ENCODE data around the gene GPS2.

The GPS2 gene

GRCh38 chr17:7281074-7281952 is 33.8 kb downstream of the GPS2 start, which contains the start of gene SLC2A4:
Gene SLC2A4 (plus strand): TSS chr17:7281718. CDS start chr17:7281935, 217 bp downstream.
- no peak within 1 kb of the TSS for H3K27ac ChIP-seq (ENCODE audit: low read depth, low read length)
- H3K9me3 ChIP-seq (ENCODE audit: control insufficient read depth, insufficient read depth, low read length): no peaks in the 10 kb centered on the region
- H3F3A ChIP-seq (ENCODE audit: control insufficient read depth, insufficient read depth): peaks cover 3% of the 10 kb centered on the region; the same call in 1 of the 2 replicates
- H3K36me3 ChIP-seq (ENCODE audit: control insufficient read depth, low read length): no peaks in the 10 kb centered on the region
- TF ChIP-seq, protein P1, sequence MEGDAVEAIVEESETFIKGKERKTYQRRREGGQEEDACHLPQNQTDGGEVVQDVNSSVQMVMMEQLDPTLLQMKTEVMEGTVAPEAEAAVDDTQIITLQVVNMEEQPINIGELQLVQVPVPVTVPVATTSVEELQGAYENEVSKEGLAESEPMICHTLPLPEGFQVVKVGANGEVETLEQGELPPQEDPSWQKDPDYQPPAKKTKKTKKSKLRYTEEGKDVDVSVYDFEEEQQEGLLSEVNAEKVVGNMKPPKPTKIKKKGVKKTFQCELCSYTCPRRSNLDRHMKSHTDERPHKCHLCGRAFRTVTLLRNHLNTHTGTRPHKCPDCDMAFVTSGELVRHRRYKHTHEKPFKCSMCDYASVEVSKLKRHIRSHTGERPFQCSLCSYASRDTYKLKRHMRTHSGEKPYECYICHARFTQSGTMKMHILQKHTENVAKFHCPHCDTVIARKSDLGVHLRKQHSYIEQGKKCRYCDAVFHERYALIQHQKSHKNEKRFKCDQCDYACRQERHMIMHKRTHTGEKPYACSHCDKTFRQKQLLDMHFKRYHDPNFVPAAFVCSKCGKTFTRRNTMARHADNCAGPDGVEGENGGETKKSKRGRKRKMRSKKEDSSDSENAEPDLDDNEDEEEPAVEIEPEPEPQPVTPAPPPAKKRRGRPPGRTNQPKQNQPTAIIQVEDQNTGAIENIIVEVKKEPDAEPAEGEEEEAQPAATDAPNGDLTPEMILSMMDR (IDR thresholded peaks at IDR 0.05; ENCODE audit: low read depth, low read length, poor library complexity, severe bottlenecking): no peak
- no peak for TF ChIP-seq EZH2phosphoT487 (IDR thresholded peaks at IDR 0.05; ENCODE audit: borderline replicate concordance, low read length)
- peak within 1 kb of the TSS; percentile 92 for H3K4me2 ChIP-seq (ENCODE audit: low read length)
- H3K4me1 ChIP-seq (ENCODE audit: control insufficient read depth, low read length): peaks cover 26% of the 10 kb centered on the region
- H3K27me3 ChIP-seq (ENCODE audit: control insufficient read depth, low read length): peaks cover 24% of the 10 kb centered on the region
- no peaks in the 10 kb centered on the region for H3K9me2 ChIP-seq (replicated peaks; ENCODE audit: control insufficient read depth, low read length)
- peak within 1 kb of the TSS; percentile 73 for H3K4me3 ChIP-seq (ENCODE audit: low read length)
- H4K20me1 ChIP-seq (ENCODE audit: control insufficient read depth, insufficient read depth, low read depth, low read length): no peaks in the 10 kb centered on the region
- H3K79me2 ChIP-seq (ENCODE audit: control insufficient read depth, low read length): no peaks in the 10 kb centered on the region

- H3K27me3 ChIP-seq (ENCODE audit: control insufficient read depth, low read length): peaks cover 19% of the 10 kb centered on the region
- H3K27ac ChIP-seq (ENCODE audit: low read depth, low read length): no peak overlapping the region
- no peaks in the 10 kb centered on the region for H3K9me3 ChIP-seq (ENCODE audit: control insufficient read depth, insufficient read depth, low read length)
- H3K4me2 ChIP-seq (ENCODE audit: low read length): peak overlapping the region; percentile 92
- H4K20me1 ChIP-seq (ENCODE audit: control insufficient read depth, insufficient read depth, low read depth, low read length): no peaks in the 10 kb centered on the region
- H3K36me3 ChIP-seq (ENCODE audit: control insufficient read depth, low read length): no peaks in the 10 kb centered on the region
- TF ChIP-seq, protein P1 (IDR thresholded peaks at IDR 0.05; ENCODE audit: low read depth, low read length, poor library complexity, severe bottlenecking): peak; percentile 93
- no peak for TF ChIP-seq EZH2phosphoT487 (IDR thresholded peaks at IDR 0.05; ENCODE audit: borderline replicate concordance, low read length)
- no peaks in the 10 kb centered on the region for H3K9me2 ChIP-seq (replicated peaks; ENCODE audit: control insufficient read depth, low read length)
- H3K4me3 ChIP-seq (ENCODE audit: low read length): peak overlapping the region; percentile 73
- peaks cover 26% of the 10 kb centered on the region for H3K4me1 ChIP-seq (ENCODE audit: control insufficient read depth, low read length)
- no peaks in the 10 kb centered on the region for H3K79me2 ChIP-seq (ENCODE audit: control insufficient read depth, low read length)
- H3F3A ChIP-seq (ENCODE audit: control insufficient read depth, insufficient read depth): peaks cover 3% of the 10 kb centered on the region; the same call in 1 of the 2 replicates
Measured at GRCh38 chr17:7280519-7281073, 34.6 kb downstream of the GPS2 start.

DNA sequence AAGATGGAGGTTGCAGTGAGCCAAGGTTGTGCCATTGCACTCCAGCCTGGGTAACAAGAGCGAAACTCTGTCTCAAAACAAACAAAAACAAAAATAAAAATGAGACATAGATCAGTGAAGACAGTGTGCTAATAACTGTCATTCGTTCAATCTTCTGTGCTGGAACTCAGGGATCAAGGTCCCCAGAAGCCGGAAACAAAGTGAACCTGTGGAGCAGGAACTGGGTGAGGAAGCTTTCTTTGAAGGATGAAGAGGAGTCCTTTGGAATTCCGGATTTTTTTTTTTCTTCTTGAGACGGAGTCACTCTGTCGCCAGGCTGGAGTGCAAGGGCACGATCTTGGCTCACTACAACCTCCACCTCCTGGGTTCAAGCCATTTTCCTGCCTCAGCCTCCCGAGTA is 35.7 kb downstream of the GPS2 start:
- Histone ChIP-seq H3K36me3 (ENCODE audit: control insufficient read depth, low read length) (no peaks in the 10 kb centered on the region), H3K9me3 (ENCODE audit: control insufficient read depth, insufficient read depth, low read length) (no peaks in the 10 kb centered on the region), H3F3A (ENCODE audit: control insufficient read depth, insufficient read depth) (peaks cover 3% of the 10 kb centered on the region; the same call in 1 of the 2 replicates), H4K20me1 (ENCODE audit: control insufficient read depth, insufficient read depth, low read depth, low read length) (no peaks in the 10 kb centered on the region), H3K9me2 (replicated peaks; ENCODE audit: control insufficient read depth, low read length) (no peaks in the 10 kb centered on the region), H3K4me1 (ENCODE audit: control insufficient read depth, low read length) (peaks cover 26% of the 10 kb centered on the region), H3K4me3 (ENCODE audit: low read length) (no peak overlapping the region), H3K27me3 (ENCODE audit: control insufficient read depth, low read length) (peaks cover 18% of the 10 kb centered on the region), H3K4me2 (ENCODE audit: low read length) (no peak overlapping the region), H3K27ac (ENCODE audit: low read depth, low read length) (no peak overlapping the region), H3K79me2 (ENCODE audit: control insufficient read depth, low read length) (no peaks in the 10 kb centered on the region)
- TF ChIP-seq EZH2phosphoT487 (IDR thresholded peaks at IDR 0.05; ENCODE audit: borderline replicate concordance, low read length): no peak

DNA sequence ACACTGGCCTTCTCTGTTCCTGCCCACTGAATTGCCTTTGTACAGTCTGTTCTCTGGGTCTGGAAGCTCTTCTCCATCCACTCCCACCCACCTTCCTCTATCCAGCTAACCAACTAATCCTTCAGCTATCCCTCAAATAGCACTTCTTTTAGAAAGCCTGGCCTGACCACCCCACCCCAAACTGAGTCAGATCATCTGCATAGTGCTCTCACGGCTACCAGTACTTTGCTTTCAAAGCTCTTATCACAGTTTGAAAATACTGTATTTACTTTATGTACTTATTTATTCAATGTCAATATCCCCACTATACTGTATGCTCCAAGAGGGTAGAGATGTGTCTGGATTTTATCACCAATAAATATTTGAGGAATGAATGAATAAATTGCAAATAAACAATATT is 48.4 kb downstream of the GPS2 start:
- Histone ChIP-seq H3K36me3 (ENCODE audit: control insufficient read depth, low read length) (no peaks in the 10 kb centered on the region), H3K27me3 (ENCODE audit: control insufficient read depth, low read length) (peaks cover 25% of the 10 kb centered on the region), H3K4me2 (ENCODE audit: low read length) (no peak overlapping the region), H3K9me2 (replicated peaks; ENCODE audit: control insufficient read depth, low read length) (no peaks in the 10 kb centered on the region), H3K27ac (ENCODE audit: low read depth, low read length) (no peak overlapping the region), H3K79me2 (ENCODE audit: control insufficient read depth, low read length) (no peaks in the 10 kb centered on the region), H3K4me1 (ENCODE audit: control insufficient read depth, low read length) (peaks cover 20% of the 10 kb centered on the region), H3K9me3 (ENCODE audit: control insufficient read depth, insufficient read depth, low read length) (no peaks in the 10 kb centered on the region), H3F3A (ENCODE audit: control insufficient read depth, insufficient read depth) (no peaks in the 10 kb centered on the region), H4K20me1 (ENCODE audit: control insufficient read depth, insufficient read depth, low read depth, low read length) (no peaks in the 10 kb centered on the region), H3K4me3 (ENCODE audit: low read length) (no peak overlapping the region)
- TF ChIP-seq EZH2phosphoT487 (IDR thresholded peaks at IDR 0.05; ENCODE audit: borderline replicate concordance, low read length): no peak
- TF ChIP-seq, protein P1 (IDR thresholded peaks at IDR 0.05; ENCODE audit: low read depth, low read length, poor library complexity, severe bottlenecking): no peak
